Activated T-helper 17 cell treated with anti-CD3 and anti-CD28 coated beads, Interleukin-2, amount 50 U/mL, for 72 hours (primary cell): Measurements from ENCODE around the gene TRAM2. TPM values are rescaled to one million over a fixed set of nuclear protein-coding genes. Genes with fewer than 3 reads are reported as not detected.

ENCODE experiments used
- ATAC-seq: fragments of 150-1000 bp; cut with Tn5 transposase; replicated peaks from 2 replicates; pipeline ENCODE4 v1.10.0; 2021; ENCODE audit warnings: mild to moderate bottlenecking, moderate library complexity
- H3K27ac Mint-ChIP-seq: one replicate; pipeline ENCODE4 v1.8.0; 2022; ENCODE audit warnings: mixed read lengths
- H3K27me3 Mint-ChIP-seq: one replicate; pipeline ENCODE4 v1.8.0; 2022; ENCODE audit warnings: mixed read lengths
- H3K36me3 Mint-ChIP-seq: one replicate; pipeline ENCODE4 v1.8.0; 2022; ENCODE audit warnings: low read depth, mild to moderate bottlenecking, mixed read lengths
- H3K4me1 Mint-ChIP-seq: one replicate; pipeline ENCODE4 v1.8.0; 2022; ENCODE audit warnings: mixed read lengths
- H3K4me3 Mint-ChIP-seq: one replicate; pipeline ENCODE4 v1.8.0; 2022; ENCODE audit warnings: mild to moderate bottlenecking, mixed read lengths
- H3K9me3 Mint-ChIP-seq: one replicate; pipeline ENCODE4 v1.8.0; 2022; ENCODE audit warnings: mixed read lengths
- total RNA-seq, 2 donors: library from RNA; stranded (reverse); gene quantifications; one replicate each; pipeline ENCODE4 v1.2.3, GENCODE V29; 2022

Gene TRAM2
- total RNA-seq, 2 donors from 2014 or later, result 1.7 to 5.4 TPM

GRCh38 chr6:52502306-52503029 lies 74.4 kb downstream of the TRAM2 start:
- peaks cover 3% of the 10 kb centered on the region for H3K36me3 Mint-ChIP-seq
- no peaks in the 10 kb centered on the region for H3K27me3 Mint-ChIP-seq
- H3K9me3 Mint-ChIP-seq, result no peaks in the 10 kb centered on the region
- no peaks in the 10 kb centered on the region for H3K4me1 Mint-ChIP-seq
- no peak overlapping the region for H3K4me3 Mint-ChIP-seq
- H3K27ac Mint-ChIP-seq, result no peak overlapping the region
- no peak for ATAC-seq

GRCh38 chr6:52500238-52501129 lies 76.4 kb downstream of the TRAM2 start:
- no peak overlapping the region for H3K27ac Mint-ChIP-seq
- no peaks in the 10 kb centered on the region for H3K9me3 Mint-ChIP-seq
- H3K4me3 Mint-ChIP-seq, result no peak overlapping the region

GRCh38 chr6:52499681-52500236 lies 77.1 kb downstream of the TRAM2 start:
- Mint-ChIP-seq H3K27me3 (no peaks in the 10 kb centered on the region), H3K4me1 (no peaks in the 10 kb centered on the region), H3K36me3 (no peaks in the 10 kb centered on the region), H3K9me3 (peaks cover 4% of the 10 kb centered on the region), H3K4me3 (no peak overlapping the region), H3K27ac (no peak overlapping the region)
- no peak for ATAC-seq

More at GRCh38 chr6:52500238-52501129, 76.4 kb downstream of the TRAM2 start:
- ATAC-seq, result no peak
- H3K4me1 Mint-ChIP-seq, result no peaks in the 10 kb centered on the region
- no peaks in the 10 kb centered on the region for H3K36me3 Mint-ChIP-seq
- no peaks in the 10 kb centered on the region for H3K27me3 Mint-ChIP-seq

- Mint-ChIP-seq H3K9me3 (peaks cover 4% of the 10 kb centered on the region), H3K4me1 (no peaks in the 10 kb centered on the region), H3K27me3 (no peaks in the 10 kb centered on the region), H3K27ac (peak overlapping the region; percentile 36), H3K4me3 (no peak overlapping the region), H3K36me3 (no peaks in the 10 kb centered on the region)
- no peak for ATAC-seq
Measured at GRCh38 chr6:52499026-52499425, 77.8 kb downstream of the TRAM2 start.

GRCh38 chr6:52498538-52499017 lies 78.3 kb downstream of the TRAM2 start:
- H3K4me3 Mint-ChIP-seq, result no peak overlapping the region
- no peaks in the 10 kb centered on the region for H3K36me3 Mint-ChIP-seq
- ATAC-seq, result no peak
- H3K27me3 Mint-ChIP-seq, result no peaks in the 10 kb centered on the region
- peak overlapping the region; percentile 36 for H3K27ac Mint-ChIP-seq
- H3K4me1 Mint-ChIP-seq, result no peaks in the 10 kb centered on the region
- H3K9me3 Mint-ChIP-seq, result peaks cover 4% of the 10 kb centered on the region

- no peaks in the 10 kb centered on the region for H3K36me3 Mint-ChIP-seq
- peak overlapping the region; percentile 36 for H3K27ac Mint-ChIP-seq
- H3K9me3 Mint-ChIP-seq, result peaks cover 4% of the 10 kb centered on the region
- H3K4me3 Mint-ChIP-seq, result no peak overlapping the region
- no peaks in the 10 kb centered on the region for H3K4me1 Mint-ChIP-seq
- no peaks in the 10 kb centered on the region for H3K27me3 Mint-ChIP-seq
- ATAC-seq, result no peak
Measured at GRCh38 chr6:52497652-52498408, 79.0 kb downstream of the TRAM2 start.

GRCh38 chr6:52496631-52497030 lies 80.2 kb downstream of the TRAM2 start:
- H3K4me1 Mint-ChIP-seq, result no peaks in the 10 kb centered on the region
- peaks cover 4% of the 10 kb centered on the region for H3K9me3 Mint-ChIP-seq
- no peak overlapping the region for H3K27ac Mint-ChIP-seq
- H3K4me3 Mint-ChIP-seq, result no peak overlapping the region
- ATAC-seq, result no peak
- no peaks in the 10 kb centered on the region for H3K36me3 Mint-ChIP-seq
- H3K27me3 Mint-ChIP-seq, result no peaks in the 10 kb centered on the region

- H3K27ac Mint-ChIP-seq, result no peak overlapping the region
- H3K9me3 Mint-ChIP-seq, result peaks cover 4% of the 10 kb centered on the region
- ATAC-seq, result no peak
- H3K27me3 Mint-ChIP-seq, result no peaks in the 10 kb centered on the region
- no peaks in the 10 kb centered on the region for H3K36me3 Mint-ChIP-seq
- no peak overlapping the region for H3K4me3 Mint-ChIP-seq
- no peaks in the 10 kb centered on the region for H3K4me1 Mint-ChIP-seq
Measured at GRCh38 chr6:52495922-52496321, 80.9 kb downstream of the TRAM2 start.

- Mint-ChIP-seq H3K27me3 (no peaks in the 10 kb centered on the region), H3K27ac (no peak overlapping the region)
Measured at GRCh38 chr6:52494298-52495072, 82.4 kb downstream of the TRAM2 start.

GRCh38 chr6:52493669-52494068 lies 83.2 kb downstream of the TRAM2 start:
- H3K9me3 Mint-ChIP-seq, result peaks cover 4% of the 10 kb centered on the region
- no peaks in the 10 kb centered on the region for H3K27me3 Mint-ChIP-seq
- no peak overlapping the region for H3K4me3 Mint-ChIP-seq
- no peaks in the 10 kb centered on the region for H3K36me3 Mint-ChIP-seq
- ATAC-seq, result peak; percentile 79
- H3K27ac Mint-ChIP-seq, result no peak overlapping the region
- H3K4me1 Mint-ChIP-seq, result no peaks in the 10 kb centered on the region

More at GRCh38 chr6:52494298-52495072, 82.4 kb downstream of the TRAM2 start:
- Mint-ChIP-seq H3K36me3 (no peaks in the 10 kb centered on the region), H3K4me1 (no peaks in the 10 kb centered on the region), H3K9me3 (peaks cover 4% of the 10 kb centered on the region), H3K4me3 (no peak overlapping the region)
- peak; percentile 22 for ATAC-seq

- no peak overlapping the region for H3K27ac Mint-ChIP-seq
- no peaks in the 10 kb centered on the region for H3K4me1 Mint-ChIP-seq
- no peak overlapping the region for H3K4me3 Mint-ChIP-seq
- no peak for ATAC-seq
- H3K27me3 Mint-ChIP-seq, result no peaks in the 10 kb centered on the region
- peaks cover 4% of the 10 kb centered on the region for H3K9me3 Mint-ChIP-seq
- no peaks in the 10 kb centered on the region for H3K36me3 Mint-ChIP-seq
Measured at GRCh38 chr6:52491203-52492069, 85.4 kb downstream of the TRAM2 start.

- H3K4me3 Mint-ChIP-seq, result no peak overlapping the region
- no peaks in the 10 kb centered on the region for H3K27me3 Mint-ChIP-seq
- ATAC-seq, result no peak
- H3K4me1 Mint-ChIP-seq, result no peaks in the 10 kb centered on the region
- no peak overlapping the region for H3K27ac Mint-ChIP-seq
- H3K36me3 Mint-ChIP-seq, result no peaks in the 10 kb centered on the region
- H3K9me3 Mint-ChIP-seq, result no peaks in the 10 kb centered on the region
Measured at GRCh38 chr6:52489881-52490280, 87.0 kb downstream of the TRAM2 start.

- Mint-ChIP-seq H3K27ac (no peak overlapping the region), H3K36me3 (no peaks in the 10 kb centered on the region), H3K4me1 (no peaks in the 10 kb centered on the region), H3K9me3 (no peaks in the 10 kb centered on the region), H3K4me3 (no peak overlapping the region), H3K27me3 (no peaks in the 10 kb centered on the region)
- no peak for ATAC-seq
Measured at GRCh38 chr6:52483671-52484003, 93.2 kb downstream of the TRAM2 start.
